HFFc6 (cell line): ENCODE results near the gene ATP6V1G3. TPM values are rescaled to one million over a fixed set of nuclear protein-coding genes. Genes with fewer than 3 reads are reported as not detected.
"Not testable (repeated sequence)": the region's sequence is repeated elsewhere in the genome, so short reads cannot be mapped to it uniquely, and the experiment has no call there.

Experiments
- DNase-seq: peaks from one replicate; pipeline ENCODE4 v3.0.0-alpha.2; 2018
- H3K27ac Mint-ChIP-seq: 2 replicates; pipeline ENCODE4 v1.8.0; 2020; ENCODE audit warnings: mild to moderate bottlenecking, mixed read lengths
- H3K27me3 Mint-ChIP-seq: 2 replicates; pipeline ENCODE4 v1.8.0; 2021; ENCODE audit warnings: mild to moderate bottlenecking, moderate library complexity, mixed read lengths; ENCODE audit not compliant: insufficient read depth
- H3K36me3 Mint-ChIP-seq: 2 replicates; pipeline ENCODE4 v1.8.0; 2021; ENCODE audit warnings: low read depth, mixed read lengths
- H3K4me1 Mint-ChIP-seq: 2 replicates; pipeline ENCODE4 v1.8.0; 2020; ENCODE audit warnings: low read depth, mixed read lengths
- H3K4me3 Mint-ChIP-seq: 2 replicates; pipeline ENCODE4 v1.8.0; 2020; ENCODE audit warnings: mild to moderate bottlenecking, moderate library complexity, mixed read lengths
- H3K9me3 Mint-ChIP-seq: 2 replicates; pipeline ENCODE4 v1.8.0; 2020; ENCODE audit warnings: mild to moderate bottlenecking, mixed read lengths
- CTCF ChIP-seq: fragments of 200-600 bp; sonication (generic); IDR thresholded peaks from 2 replicates; pipeline ENCODE4 v1.5.0; 2021; ENCODE audit warnings: antibody characterized with exemption, mild to moderate bottlenecking
- long read RNA-seq: library from polyadenylated mRNA; unstranded; transcript quantifications from one replicate; pipeline ENCODE4 v2.0.0, GENCODE V29; 2019
- total RNA-seq, 6 experiments: library from RNA; stranded (reverse); fragmentation: NEBNext Ultra II Directional; extraction: Animal tissue kit (Norgen Biotek cat#: 25700); gene quantifications; 2 replicates in 1 of 6; 3 replicates in 5 of 6; pipeline ENCODE4 v1.2.3, GENCODE V29; 2021

Gene ATP6V1G3
- 1 to 10 TPM in 2 of 6 experiments, under 1 TPM in 4; 0.76 to 1.9 (median 0.95) TPM for total RNA-seq
- long read RNA-seq, partial matches to known transcripts: 0 of 1 reads
- long read RNA-seq, other reads (novel, unspliced or antisense): 1 of 1 reads

DNA sequence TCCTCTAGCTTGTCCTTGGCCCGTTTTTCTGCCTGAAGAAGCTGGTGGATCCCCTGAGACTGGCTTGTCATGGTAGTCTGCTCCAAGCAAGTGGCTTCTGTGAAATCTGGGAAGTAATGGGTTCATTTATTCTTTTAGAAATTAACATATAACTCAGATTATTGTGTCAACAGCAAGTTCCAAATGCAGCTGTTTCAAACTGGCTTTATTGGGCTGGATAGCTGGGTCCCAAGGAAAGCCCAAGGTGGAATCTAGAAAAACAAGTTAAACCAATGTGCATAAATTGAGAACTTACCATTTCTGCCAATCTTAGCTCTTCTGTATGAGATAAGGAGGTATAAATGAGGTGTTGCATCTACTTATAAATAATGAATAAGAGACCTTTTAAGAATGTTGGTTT, at the start of gene ATP6V1G3:
ATP6V1G3 (minus strand) TSS at position 101 of the 400 bp plus-strand sequence; CDS start at position 71, 30 bp downstream.
- Mint-ChIP-seq H3K4me1 (peaks cover 43% of the 10 kb centered on the region), H3K9me3 (no peaks in the 10 kb centered on the region), H3K27me3 (no peaks in the 10 kb centered on the region), H3K36me3 (no peaks in the 10 kb centered on the region), H3K27ac (no peak within 1 kb of the TSS), H3K4me3 (no peak within 1 kb of the TSS)
- no peak for DNase-seq
- no peak for TF ChIP-seq CTCF

DNA sequence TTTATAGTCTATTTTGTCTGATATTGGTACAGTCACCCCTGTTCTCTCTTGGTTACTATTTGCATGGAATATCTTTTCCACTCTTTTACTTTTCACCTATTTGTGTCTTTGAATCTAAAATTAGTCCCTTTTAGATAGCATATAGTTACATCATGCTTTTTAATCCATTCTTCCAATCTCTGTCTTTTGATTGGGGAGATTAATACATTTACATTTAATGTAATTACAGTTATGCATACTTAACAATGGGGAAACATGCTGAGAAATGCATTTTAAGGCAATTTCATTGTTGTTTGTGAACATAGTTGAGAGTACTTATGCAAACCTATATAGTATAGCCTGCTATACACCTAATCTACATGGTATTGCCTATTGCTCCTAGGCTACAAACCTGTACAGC, 48.4 kb upstream of the ATP6V1G3 start:
- Mint-ChIP-seq H3K9me3 (peaks cover 37% of the 10 kb centered on the region), H3K27ac (no peak overlapping the region), H3K27me3 (no peaks in the 10 kb centered on the region), H3K36me3 (peaks cover 60% of the 10 kb centered on the region), H3K4me1 (peaks cover 8% of the 10 kb centered on the region), H3K4me3 (no peak overlapping the region)
- DNase-seq: no peak
- TF ChIP-seq CTCF: no peak

DNA sequence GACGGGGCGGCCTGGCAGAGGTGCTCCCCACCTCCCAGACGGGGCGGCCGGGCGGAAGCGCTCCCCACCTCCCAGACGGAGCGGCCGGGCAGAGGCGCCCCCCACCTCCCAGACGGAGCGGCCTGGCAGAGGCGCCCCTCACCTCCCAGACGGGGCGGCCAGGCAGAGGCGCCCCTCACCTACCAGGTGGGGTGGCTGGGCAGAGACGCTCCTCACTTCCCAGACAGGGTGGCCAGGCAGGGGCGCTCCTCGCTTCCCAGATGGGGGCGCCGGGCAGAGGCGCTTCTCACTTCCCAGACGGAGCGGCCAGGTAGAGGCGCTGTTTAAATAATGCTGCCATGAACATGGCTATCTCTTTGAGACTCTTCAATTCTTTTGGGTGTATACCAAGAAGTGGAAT, 43.7 kb upstream of the ATP6V1G3 start:
- Mint-ChIP-seq H3K4me3 (no peak overlapping the region), H3K36me3 (peaks cover 45% of the 10 kb centered on the region), H3K9me3 (peaks cover 53% of the 10 kb centered on the region), H3K27me3 (no peaks in the 10 kb centered on the region), H3K4me1 (peaks cover 7% of the 10 kb centered on the region), H3K27ac (no peak overlapping the region)
- DNase-seq: no peak
- TF ChIP-seq CTCF: no peak

DNA sequence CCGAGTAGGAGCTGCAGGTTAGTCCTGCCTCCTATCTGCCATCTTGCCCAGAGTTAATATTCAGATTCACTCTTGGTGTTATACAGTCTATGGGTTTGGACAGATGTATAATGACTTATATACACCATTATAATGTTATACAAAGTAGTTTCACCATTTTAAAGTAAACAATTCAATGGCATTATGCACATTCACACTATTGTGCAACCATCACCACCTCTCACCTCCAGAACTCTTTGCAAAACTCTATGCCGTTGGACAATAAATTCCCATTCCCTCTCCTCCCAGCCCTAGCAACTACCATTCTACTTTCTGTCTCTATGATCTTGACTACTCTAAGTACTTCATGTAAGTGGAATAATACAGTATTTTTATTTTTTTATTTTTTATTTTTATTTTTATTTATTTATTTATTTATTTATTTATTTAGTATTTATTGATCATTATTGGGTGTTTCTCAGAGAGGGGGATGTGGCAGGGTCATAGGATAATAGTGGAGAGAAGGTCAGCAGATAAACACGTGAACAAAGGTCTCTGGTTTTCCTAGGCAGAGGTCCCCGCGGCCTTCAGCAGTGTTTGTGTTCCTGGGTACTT, 42.8 kb upstream of the ATP6V1G3 start:
- not testable (repeated sequence) for DNase-seq, H3K27ac Mint-ChIP-seq, H3K27me3 Mint-ChIP-seq, H3K4me3 Mint-ChIP-seq
- H3K36me3 Mint-ChIP-seq: peaks cover 41% of the 10 kb centered on the region
- peaks cover 16% of the 10 kb centered on the region for H3K4me1 Mint-ChIP-seq
- H3K9me3 Mint-ChIP-seq: peaks cover 45% of the 10 kb centered on the region

DNA sequence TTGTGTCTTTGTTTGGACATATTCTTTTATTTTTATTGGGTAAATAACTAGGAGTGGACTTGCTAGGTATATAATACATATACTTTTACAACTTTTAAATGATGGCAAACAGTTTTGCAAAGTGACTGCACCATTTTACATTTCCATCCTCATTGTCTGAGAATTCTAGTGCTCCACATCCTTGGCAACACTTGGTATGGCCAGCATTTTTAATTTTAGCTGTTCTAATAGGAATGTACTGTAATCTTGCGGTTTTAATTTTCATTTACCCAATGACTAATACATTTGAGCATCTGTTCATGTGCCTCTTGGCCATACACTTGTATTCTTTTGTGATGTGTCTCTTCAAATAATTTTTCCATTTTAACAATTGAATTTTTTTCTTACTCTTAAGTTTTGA, 37.0 kb upstream of the ATP6V1G3 start:
- Mint-ChIP-seq H3K27ac (peak overlapping the region; percentile 69; the same call in 1 of the 2 replicates), H3K9me3 (peaks cover 26% of the 10 kb centered on the region), H3K27me3 (no peaks in the 10 kb centered on the region), H3K4me3 (no peak overlapping the region), H3K4me1 (peaks cover 58% of the 10 kb centered on the region), H3K36me3 (peaks cover 36% of the 10 kb centered on the region)
- DNase-seq: peak; percentile 90
- no peak for TF ChIP-seq CTCF

GRCh38 chr1:198575798-198576641, 35.5 kb upstream of the ATP6V1G3 start:
- H3K9me3 Mint-ChIP-seq: peaks cover 14% of the 10 kb centered on the region
- H3K27ac Mint-ChIP-seq: peak overlapping the region; percentile 69
- peaks cover 53% of the 10 kb centered on the region for H3K4me1 Mint-ChIP-seq
- H3K27me3 Mint-ChIP-seq: no peaks in the 10 kb centered on the region
- peak; percentile 28 for DNase-seq
- peak overlapping the region; percentile 5 for H3K4me3 Mint-ChIP-seq
- no peak for TF ChIP-seq CTCF
- H3K36me3 Mint-ChIP-seq: peaks cover 24% of the 10 kb centered on the region
